Measurements from ENCODE around the gene GLDN. TPM values are rescaled to one million over a fixed set of nuclear protein-coding genes. Genes with fewer than 3 reads are reported as not detected.

GLDN gene
- total and polyA plus RNA-seq, 2 of the 8 experiments (the other 6 are each of a cell fraction or from before 2014, with no cell fraction given): 0.24 to 0.50 TPM

GRCh38 chr15:51386029-51386428 lies 44.6 kb downstream of the GLDN start (continued):
- no peak for TF ChIP-seq ZNF274 (IDR thresholded peaks at IDR 0.05; ENCODE audit: borderline replicate concordance, extremely low read depth, low read length)
- no peak for TF ChIP-seq EP300 (IDR thresholded peaks at IDR 0.05; ENCODE audit: borderline replicate concordance in 1 of 2, low read depth in 2 of 2, low read length in 2 of 2)
- no peak for TF ChIP-seq TEAD4 (IDR thresholded peaks at IDR 0.05; ENCODE audit: low read depth, low read length)
